Lower leg skin (tissue), 4 donors: Measurements from ENCODE around the gene FUCA1. TPM values are rescaled to one million over a fixed set of nuclear protein-coding genes. Genes with fewer than 3 reads are reported as not detected.

Source experiments
- DNase-seq, 2 donors: peaks; one replicate each; pipeline ENCODE4 v3.0.0-alpha.2; 2019; ENCODE audit warnings: low spot score in 2 of 2
- H3K4me3 ChIP-seq: fragments of 200-600 bp; sonication (generic); 2 replicates; pipeline ENCODE4 v1.5.1; 2017; ENCODE audit warnings: mild to moderate bottlenecking, low read depth; ENCODE audit not compliant: poor library complexity, severe bottlenecking
- POLR2A ChIP-seq, 2 donors: fragments of 450-650 bp; IDR thresholded peaks; one replicate each; pipeline ENCODE4 v1.6.1; 2016 to 2017; ENCODE audit warnings: antibody characterized with exemption in 2 of 2, mild to moderate bottlenecking in 1 of 2, moderate library complexity in 1 of 2
- WGBS, 2 donors: methylation state at CpG; one replicate each; pipeline ENCODE4 v1.1.5; 2018; 5-methylcytosine and 5-hydroxymethylcytosine counted together
- intact Hi-C: fragments of 100-400 bp; cut with DNase I; formaldehyde crosslinking; loops from one replicate; pipeline ENCODE4 v1.15.0; 2023; ENCODE audit warnings: low total_unique reads
- total RNA-seq, 4 donors: library from RNA; depleted of rRNA; stranded (reverse); fragments of >200 nt; gene quantifications; one replicate each; pipeline ENCODE4 v1.1.0, GENCODE V29; 2016
- TF ChIP-seq, protein P1 (sequence below), 3 donors: fragments of 450-650 bp; IDR thresholded peaks; one replicate each; pipeline ENCODE4 v1.5.1; 2016; ENCODE audit warnings: antibody characterized with exemption in 3 of 3, mild to moderate bottlenecking in 3 of 3, moderate library complexity in 2 of 3

The FUCA1 gene
- total RNA-seq, 4 donors from 2014 or later, result 11.6 to 23.5 (median 18.7) TPM

GRCh38 chr1:23801876-23802275 is 66.2 kb downstream of the FUCA1 start:
- intact Hi-C loops, result no loop called here
- 51 to 62% methylated on average over 10 of the region's 10 CpGs for WGBS, 2 donors
- no peak for DNase-seq
- TF ChIP-seq POLR2A (IDR thresholded peaks at IDR 0.05), result no peak
- TF ChIP-seq, protein P1, sequence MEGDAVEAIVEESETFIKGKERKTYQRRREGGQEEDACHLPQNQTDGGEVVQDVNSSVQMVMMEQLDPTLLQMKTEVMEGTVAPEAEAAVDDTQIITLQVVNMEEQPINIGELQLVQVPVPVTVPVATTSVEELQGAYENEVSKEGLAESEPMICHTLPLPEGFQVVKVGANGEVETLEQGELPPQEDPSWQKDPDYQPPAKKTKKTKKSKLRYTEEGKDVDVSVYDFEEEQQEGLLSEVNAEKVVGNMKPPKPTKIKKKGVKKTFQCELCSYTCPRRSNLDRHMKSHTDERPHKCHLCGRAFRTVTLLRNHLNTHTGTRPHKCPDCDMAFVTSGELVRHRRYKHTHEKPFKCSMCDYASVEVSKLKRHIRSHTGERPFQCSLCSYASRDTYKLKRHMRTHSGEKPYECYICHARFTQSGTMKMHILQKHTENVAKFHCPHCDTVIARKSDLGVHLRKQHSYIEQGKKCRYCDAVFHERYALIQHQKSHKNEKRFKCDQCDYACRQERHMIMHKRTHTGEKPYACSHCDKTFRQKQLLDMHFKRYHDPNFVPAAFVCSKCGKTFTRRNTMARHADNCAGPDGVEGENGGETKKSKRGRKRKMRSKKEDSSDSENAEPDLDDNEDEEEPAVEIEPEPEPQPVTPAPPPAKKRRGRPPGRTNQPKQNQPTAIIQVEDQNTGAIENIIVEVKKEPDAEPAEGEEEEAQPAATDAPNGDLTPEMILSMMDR (IDR thresholded peaks at IDR 0.05), result no peak
- no peak overlapping the region for H3K4me3 ChIP-seq

DNA sequence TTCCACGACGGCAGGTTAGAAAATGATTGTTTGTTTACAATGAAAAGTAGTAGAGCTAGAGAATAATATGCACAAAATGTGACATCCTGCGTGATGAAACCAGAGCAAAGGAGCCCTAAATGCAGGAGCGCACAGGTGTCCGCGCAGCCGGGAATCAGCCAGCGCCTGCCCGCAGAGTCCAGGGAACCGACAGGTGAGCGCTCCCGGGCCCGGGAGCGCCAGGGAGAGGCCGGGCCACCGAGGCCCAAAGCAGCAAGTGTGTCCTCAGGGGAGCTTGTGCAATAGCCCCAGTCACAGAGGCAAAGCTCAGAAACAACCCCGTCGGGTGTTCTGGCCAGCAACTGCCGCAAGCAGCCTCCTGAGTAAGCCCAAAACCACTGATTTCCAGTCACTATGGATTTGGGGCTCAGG is 66.7 kb downstream of the FUCA1 start:
- H3K4me3 ChIP-seq, result peak overlapping the region; percentile 71
- TF ChIP-seq, protein P1 (IDR thresholded peaks at IDR 0.05), result no peak
- TF ChIP-seq POLR2A (IDR thresholded peaks at IDR 0.05), result no peak
- 10 to 15% methylated on average over 19 of the region's 19 CpGs for WGBS, 2 donors
- no peak for DNase-seq
- intact Hi-C loops, result no loop called here

DNA sequence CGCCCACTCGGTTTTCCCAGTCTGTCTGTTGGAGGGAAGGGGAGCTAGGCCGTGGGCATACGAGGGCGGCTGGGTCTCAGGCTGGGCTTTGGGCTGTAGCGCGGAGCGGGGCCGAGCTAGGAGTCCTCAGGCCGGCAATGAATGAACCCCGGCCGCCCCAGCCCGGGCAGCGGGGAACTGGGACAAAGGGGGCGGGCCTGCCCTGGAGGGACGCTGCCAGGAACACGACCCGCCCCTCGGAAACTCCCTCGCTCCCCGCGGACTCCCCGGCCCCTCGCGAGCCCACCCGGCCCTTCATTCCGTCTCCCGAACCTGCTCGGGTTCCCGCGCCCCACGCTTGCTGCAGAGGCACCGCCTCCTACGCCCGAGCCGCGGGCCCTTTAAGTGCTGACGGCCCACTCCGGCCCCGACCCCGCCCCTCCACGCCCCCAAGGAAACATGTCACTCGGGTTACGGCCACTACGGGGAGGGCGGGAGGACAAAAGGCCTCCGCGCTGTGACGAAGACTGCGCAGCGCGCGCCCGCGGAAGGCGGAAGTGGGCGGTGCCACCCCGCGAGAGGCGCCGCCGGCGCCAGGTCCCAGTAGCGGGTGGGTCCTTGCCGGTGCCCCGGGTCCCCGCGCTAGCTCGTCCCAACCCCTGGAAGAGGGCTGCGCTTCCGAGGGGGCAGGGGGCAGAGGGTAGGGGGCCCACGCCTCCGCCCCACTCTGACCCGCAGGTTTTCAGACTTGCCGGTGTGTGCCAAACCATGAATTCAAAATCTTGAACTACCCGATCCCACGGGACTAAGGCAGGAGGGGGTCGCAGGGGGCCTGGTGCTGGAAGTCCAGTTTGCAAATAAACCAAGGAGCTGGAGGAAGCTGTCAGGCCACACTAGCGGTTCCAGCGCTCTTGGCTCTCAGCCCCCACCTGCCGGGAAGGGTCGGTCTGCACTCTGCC is 67.4 kb downstream of the FUCA1 start, which contains the start of gene GALE:
Gene GALE, minus strand, starts transcription at position 355 of the 938 bp plus-strand sequence. CDS start 1,747 bp downstream, outside the sequence.
- 0 to 1% methylated on average over 44 to 46 of the region's 82 CpGs for WGBS, 2 donors
- TF ChIP-seq, protein P1 (IDR thresholded peaks at IDR 0.05), result no peak
- TF ChIP-seq POLR2A (IDR thresholded peaks at IDR 0.05), result peak in 1 of 2 donors; percentile 21
- intact Hi-C loops, result no loop called here
- DNase-seq, result peak; percentile 96 to 99
- H3K4me3 ChIP-seq, result peak within 1 kb of the TSS; percentile 71

GRCh38 chr1:23799570-23800399 is 68.3 kb downstream of the FUCA1 start:
- peak overlapping the region; percentile 41 for H3K4me3 ChIP-seq
- peak; percentile 64 to 93 for DNase-seq
- 1 to 4% methylated on average over 17 to 40 of the region's 48 CpGs for WGBS, 2 donors
- TF ChIP-seq, protein P1 (IDR thresholded peaks at IDR 0.05), result no peak
- TF ChIP-seq POLR2A (IDR thresholded peaks at IDR 0.05), result no peak
- intact Hi-C loops, result no loop called here

DNA sequence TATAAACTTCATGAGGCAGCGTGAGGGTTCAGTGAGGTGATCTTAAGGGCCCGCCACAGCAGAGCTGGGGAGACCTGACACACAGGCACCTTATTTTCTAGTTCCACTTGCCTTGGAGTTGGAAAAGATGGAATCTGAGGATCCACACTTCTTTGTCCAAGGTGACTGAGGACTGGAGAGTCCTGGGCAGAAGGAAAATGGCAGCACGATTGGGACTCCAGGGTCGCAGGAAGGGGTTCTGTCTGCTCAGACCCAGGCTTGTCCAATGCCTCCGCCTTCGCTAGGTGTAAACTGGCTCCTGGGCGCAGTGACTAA is 68.9 kb downstream of the FUCA1 start:
- intact Hi-C loops, result no loop called here
- TF ChIP-seq, protein P1 (IDR thresholded peaks at IDR 0.05), result no peak
- no peak for TF ChIP-seq POLR2A (IDR thresholded peaks at IDR 0.05)
- H3K4me3 ChIP-seq, result no peak overlapping the region
- no peak for DNase-seq
- 57 to 58% methylated on average over 7 of the region's 7 CpGs for WGBS, 2 donors
